SIG-M5 treated with dmso at 0.1 percent for 504 hours (cell line): ENCODE results near the gene LACC1.

ENCODE experiments used
- DNase-seq: peaks from one replicate; lab custom pipeline; 2025; ENCODE audit not compliant: unreplicated experiment; lab: John Stamatoyannopoulos, UW

The LACC1 gene

DNA sequence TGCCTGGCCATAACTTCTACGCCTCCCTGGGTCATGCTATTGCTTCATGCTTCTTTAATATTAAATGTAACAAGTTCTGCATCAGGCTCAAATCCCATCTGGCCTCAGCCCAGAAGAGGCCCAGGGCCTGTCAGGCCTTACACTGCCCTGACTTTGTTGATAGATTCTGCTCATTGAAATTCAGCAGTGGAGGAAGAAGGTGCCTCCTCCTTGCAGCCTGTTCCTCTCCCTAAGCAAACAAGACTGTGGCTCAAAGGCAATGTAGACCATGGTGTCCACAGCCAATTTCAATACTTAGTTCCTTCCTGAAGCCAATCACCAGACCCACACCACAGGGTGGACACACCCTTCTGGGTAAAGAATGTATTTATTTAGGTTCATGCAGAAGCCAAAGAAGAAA, 59.4 kb downstream of the LACC1 start:
- DNase-seq, result no peak

DNA sequence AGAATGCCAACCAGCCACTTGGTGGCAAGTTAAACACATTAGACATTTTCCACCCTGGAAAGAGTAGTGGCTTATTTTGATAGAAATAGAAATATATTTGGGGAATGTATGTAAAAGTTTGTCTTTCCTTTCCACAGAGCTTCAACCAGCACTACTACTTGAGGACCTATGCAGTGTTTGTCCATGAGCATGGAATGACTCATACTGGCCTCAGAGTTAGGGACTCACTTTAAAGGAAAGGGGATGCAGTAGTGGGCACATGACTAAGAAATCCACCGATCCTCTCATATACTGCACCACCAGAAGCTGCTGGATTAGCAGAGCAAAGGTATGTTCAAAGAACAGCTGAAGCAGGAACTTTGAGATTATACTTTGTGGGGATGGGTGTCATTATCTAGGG, 62.6 kb downstream of the LACC1 start:
- DNase-seq, result no peak
